ENCODE results near the gene LIMS2. TPM values are rescaled to one million over a fixed set of nuclear protein-coding genes. Genes with fewer than 3 reads are reported as not detected.

LIMS2 gene
- total and polyA plus RNA-seq, 5 experiments from 2014 or later, result 3.4 to 12.5 (median 10.1) TPM

- peak overlapping the region in 1 of 10 donors; percentile 17 for H3K27ac Mint-ChIP-seq
- H3K36me3 Mint-ChIP-seq, result no peaks in the 10 kb centered on the region
- DNase-seq, result peak in 1 of 10 donors; percentile 26
- no peak overlapping the region for H3K4me3 Mint-ChIP-seq
- POLR2A ChIA-PET, result no interaction called here
- H3K27me3 Mint-ChIP-seq, result peaks cover 0 to 4% (median 0%) of the 10 kb centered on the region in 5 donors
- H3K9me3 Mint-ChIP-seq, result no peaks in the 10 kb centered on the region
- ATAC-seq, result no peak
- peaks cover 0 to 21% (median under 1%) of the 10 kb centered on the region in 4 donors for H3K4me1 Mint-ChIP-seq
Observed at GRCh38 chr2:127624320-127624755, 51.0 kb downstream of the LIMS2 start.

DNA sequence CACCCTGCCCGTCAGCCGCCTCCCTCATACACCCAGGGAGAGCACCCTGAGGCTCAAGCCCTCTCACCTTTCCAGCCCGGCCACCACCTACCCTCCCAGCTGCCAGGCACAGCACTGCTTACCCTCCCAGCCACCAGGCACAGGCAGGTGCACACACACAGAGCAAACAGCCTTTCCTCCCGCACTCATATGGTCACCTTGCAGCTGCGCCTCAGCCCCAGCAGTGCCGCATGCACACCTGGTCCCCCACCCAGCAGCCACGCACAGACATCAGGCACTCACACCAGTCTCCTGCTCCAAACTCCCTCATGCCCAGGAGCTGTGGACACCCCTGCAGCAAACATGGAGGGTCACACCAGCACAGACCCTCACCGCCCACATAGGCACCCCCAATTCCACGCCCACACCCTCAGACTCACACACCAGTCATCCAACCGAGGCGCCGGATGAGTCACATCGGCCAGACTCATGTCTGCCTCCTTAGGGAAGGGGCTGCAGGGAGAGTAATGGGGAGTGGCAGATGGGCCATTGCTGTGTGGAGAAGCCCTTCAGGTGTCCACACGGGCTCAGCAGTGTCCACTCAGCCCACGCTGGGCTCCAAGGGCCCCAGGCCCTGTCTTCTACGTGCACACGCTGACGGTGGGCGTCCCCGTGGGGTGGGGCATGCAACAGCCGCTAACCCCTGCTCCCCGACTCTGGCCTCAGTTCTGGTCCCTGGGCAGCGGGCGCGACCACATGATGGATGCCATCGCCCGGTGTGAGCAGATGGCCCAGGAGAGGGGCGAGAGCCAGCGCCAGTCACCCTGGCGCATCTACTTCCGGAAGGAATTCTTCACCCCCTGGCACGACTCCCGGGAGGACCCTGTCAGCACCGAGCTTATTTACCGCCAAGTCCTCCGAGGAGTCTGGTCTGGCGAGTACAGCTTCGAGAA lies 51.7 kb downstream of the LIMS2 start:
- Mint-ChIP-seq H3K27me3 (peaks cover 0 to 4% (median 0%) of the 10 kb centered on the region in 5 donors), H3K9me3 (no peaks in the 10 kb centered on the region), H3K4me1 (peaks cover 0 to 22% (median 2%) of the 10 kb centered on the region in 4 donors), H3K27ac (no peak overlapping the region), H3K4me3 (no peak overlapping the region), H3K36me3 (no peaks in the 10 kb centered on the region)
- DNase-seq (peak in 1 of 10 donors; percentile 60), ATAC-seq (no peak)
- POLR2A ChIA-PET, result no interaction called here

DNA sequence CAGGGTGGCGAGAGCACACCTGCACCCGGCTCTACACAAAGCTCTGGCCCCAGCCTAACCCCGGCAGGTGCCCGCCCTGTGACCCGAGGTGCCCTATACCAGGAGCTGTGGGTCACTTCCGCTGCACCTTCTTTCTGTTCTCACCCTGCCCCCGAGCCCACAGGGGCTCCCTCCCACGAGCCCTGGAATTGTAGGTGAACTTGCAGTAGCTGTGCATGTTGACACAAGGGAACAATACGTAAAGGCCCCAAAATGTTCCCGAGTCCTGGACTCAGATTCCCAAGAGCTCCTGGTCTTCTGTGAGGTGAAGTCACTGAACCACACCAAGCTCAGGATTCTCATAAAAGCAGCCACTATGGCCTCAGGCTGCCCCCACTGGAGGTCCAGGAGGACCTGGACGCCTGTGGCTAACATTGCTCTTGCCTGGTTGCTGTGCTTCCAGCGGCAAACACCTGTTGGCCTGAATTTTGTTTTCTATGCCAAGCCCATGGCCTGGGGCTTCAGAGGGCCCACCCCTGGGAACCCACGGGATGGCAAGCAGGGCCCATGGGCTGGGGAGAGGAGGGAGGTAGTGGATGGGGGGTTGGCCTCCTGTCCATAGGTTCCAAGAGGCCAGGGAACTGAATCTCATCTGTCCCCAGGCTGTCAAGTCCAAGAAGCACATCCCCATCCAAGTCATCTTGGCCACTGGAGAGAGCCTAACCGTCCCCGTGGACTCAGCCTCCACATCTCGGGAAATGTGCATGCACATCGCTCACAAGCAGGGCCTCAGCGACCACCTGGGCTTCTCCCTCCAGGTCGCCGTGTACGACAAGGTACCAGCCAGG lies 52.6 kb downstream of the LIMS2 start:
- Mint-ChIP-seq H3K36me3 (no peaks in the 10 kb centered on the region), H3K9me3 (no peaks in the 10 kb centered on the region), H3K4me1 (peaks cover 0 to 28% (median 5%) of the 10 kb centered on the region in 4 donors), H3K4me3 (no peak overlapping the region), H3K27ac (peak overlapping the region in 1 of 10 donors; percentile 59), H3K27me3 (peaks cover 0 to 4% (median 0%) of the 10 kb centered on the region in 5 donors)
- POLR2A ChIA-PET, result interaction anchor here (0.7 kb wide), 1 partner anchor 43 kb away, joined by 3 read pairs; no protein-coding TSS in a partner anchor
- DNase-seq, result peak in 1 of 10 donors; percentile 56
- no peak for ATAC-seq

- ATAC-seq (no peak), DNase-seq (peak in 1 of 10 donors; percentile 24)
- Mint-ChIP-seq H3K4me1 (peaks cover 1 to 31% (median 8%) of the 10 kb centered on the region in 4 donors), H3K9me3 (no peaks in the 10 kb centered on the region), H3K4me3 (no peak overlapping the region), H3K27me3 (peaks cover 0 to 4% (median 0%) of the 10 kb centered on the region in 5 donors), H3K36me3 (no peaks in the 10 kb centered on the region), H3K27ac (no peak overlapping the region)
- POLR2A ChIA-PET, result interaction anchor here (0.7 kb wide), 1 partner anchor 15 kb away, joined by 3 read pairs; no protein-coding TSS in a partner anchor
Observed at GRCh38 chr2:127621981-127622431, 53.3 kb downstream of the LIMS2 start.

DNA sequence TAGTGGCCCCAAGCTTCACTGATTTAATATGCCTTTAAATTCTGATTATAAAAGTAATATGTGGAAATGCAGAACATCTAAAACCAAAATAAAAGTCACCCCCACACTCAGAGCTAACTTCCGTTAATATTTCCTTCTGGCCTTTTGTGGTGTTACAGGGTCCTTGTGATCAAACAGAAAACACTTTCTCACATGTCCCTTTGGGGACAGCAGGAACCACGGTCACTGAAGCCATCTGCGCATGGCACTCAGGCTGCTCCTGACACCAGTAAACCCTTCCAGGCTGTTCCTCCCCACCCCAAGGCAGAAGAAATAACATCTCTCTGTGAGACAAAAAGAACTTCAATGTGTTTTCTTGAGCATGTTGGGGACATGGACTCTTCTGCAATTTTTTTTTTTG lies 54.5 kb downstream of the LIMS2 start:
- POLR2A ChIA-PET, result no interaction called here
- ATAC-seq (no peak), DNase-seq (peak in 1 of 10 donors; percentile 38)
- Mint-ChIP-seq H3K27me3 (peaks cover 0 to 4% (median 0%) of the 10 kb centered on the region in 5 donors), H3K4me3 (no peak overlapping the region), H3K9me3 (no peaks in the 10 kb centered on the region), H3K4me1 (peaks cover 7 to 42% (median 16%) of the 10 kb centered on the region in 4 donors), H3K27ac (no peak overlapping the region), H3K36me3 (no peaks in the 10 kb centered on the region)

DNA sequence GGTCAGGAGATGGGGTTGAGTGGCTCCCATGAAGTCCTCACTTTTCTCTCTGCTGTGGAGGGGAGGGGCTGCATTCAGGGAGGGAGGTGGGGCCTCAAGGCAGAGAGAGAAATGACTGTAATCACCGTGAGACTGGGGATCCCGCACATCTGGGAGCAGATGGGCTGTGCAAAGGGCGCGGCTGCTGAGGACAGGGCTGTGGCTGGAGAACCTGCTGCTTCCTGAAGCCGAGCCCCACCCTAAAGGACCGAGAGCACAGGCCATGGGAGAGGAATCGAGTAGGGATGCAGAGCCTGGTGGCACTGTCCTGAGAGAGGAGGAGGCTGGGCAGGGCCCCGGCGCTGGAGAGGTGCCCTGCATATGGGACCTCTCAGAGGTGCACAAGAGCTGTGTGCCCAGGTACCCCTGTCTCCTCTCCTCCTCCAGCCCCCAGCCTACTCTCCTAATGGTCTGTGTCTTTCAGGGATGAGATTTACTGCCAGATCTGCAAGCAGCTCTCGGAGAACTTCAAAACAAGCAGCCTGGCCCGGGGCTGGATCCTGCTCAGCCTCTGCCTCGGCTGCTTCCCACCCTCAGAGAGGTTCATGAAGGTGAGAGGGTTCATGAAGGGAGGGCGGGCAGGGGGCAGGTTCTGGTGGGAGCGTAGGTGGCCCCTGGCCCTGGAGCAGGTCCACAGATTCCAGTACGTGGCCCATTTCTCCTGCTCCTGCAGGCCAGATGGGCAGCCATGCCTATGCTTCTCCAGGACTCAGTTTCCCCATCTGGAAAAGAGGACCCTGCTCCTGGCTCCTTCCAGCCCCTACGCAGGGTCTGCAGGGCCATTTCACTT lies 55.2 kb downstream of the LIMS2 start:
- Mint-ChIP-seq H3K27me3 (peaks cover 0 to 4% (median 0%) of the 10 kb centered on the region in 5 donors), H3K36me3 (no peaks in the 10 kb centered on the region), H3K4me3 (no peak overlapping the region), H3K9me3 (no peaks in the 10 kb centered on the region), H3K27ac (peak overlapping the region in 3 of 10 donors; percentile 9 to 79 (median 33)), H3K4me1 (peaks cover 11 to 48% (median 23%) of the 10 kb centered on the region in 4 donors)
- DNase-seq (peak in 1 of 10 donors; percentile 37), ATAC-seq (no peak)
- POLR2A ChIA-PET, result interaction anchor here (1.6 kb wide), 1 partner anchor 14 kb away, joined by 3 read pairs; no protein-coding TSS in a partner anchor

- DNase-seq, result peak in 1 of 10 donors; percentile 22
- POLR2A ChIA-PET, result interaction anchor here (0.6 to 1.6 kb wide), 2 partner anchors 15 to 20 kb away, joined by 3 read pairs; no protein-coding TSS in a partner anchor
- Mint-ChIP-seq H3K36me3 (no peaks in the 10 kb centered on the region), H3K27ac (no peak overlapping the region), H3K27me3 (peaks cover 0 to 4% (median 0%) of the 10 kb centered on the region in 5 donors), H3K4me3 (no peak overlapping the region), H3K9me3 (peaks cover 0 to 5% (median 0%) of the 10 kb centered on the region in 9 donors), H3K4me1 (peaks cover 12 to 50% (median 27%) of the 10 kb centered on the region in 4 donors)
- ATAC-seq, result no peak
Observed at GRCh38 chr2:127619203-127619590, 56.1 kb downstream of the LIMS2 start.

DNA sequence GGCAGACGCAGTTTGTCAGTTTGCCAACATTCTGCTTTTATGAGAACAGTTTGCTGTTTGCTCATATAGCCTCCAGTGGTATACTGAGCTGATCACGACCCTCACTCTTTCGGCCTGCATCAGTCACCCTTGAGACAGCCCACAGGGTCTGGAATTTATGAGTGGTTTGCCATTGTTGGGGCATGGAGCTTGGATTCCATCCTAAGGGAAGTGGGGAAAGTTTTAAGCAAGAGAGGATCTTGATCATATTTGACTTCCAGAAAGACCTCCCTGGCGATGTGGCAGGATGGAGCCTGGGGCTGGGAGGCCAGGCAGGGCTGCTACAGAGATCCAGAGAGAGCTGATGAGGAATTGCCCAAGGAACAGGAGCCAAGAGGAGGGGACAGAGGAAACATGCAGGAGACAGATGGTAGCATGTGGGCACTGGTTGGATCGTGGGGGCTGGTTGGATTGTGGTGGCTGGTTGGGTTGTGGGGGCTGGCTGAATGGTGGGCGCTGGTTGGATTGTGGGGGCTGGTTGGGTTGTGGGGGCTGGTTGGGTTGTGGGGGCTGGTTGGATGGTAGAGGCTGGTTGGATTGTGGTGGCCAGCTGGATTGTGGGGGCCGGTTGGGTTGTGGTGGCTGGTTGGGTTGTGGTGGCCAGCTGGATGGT lies 56.7 kb downstream of the LIMS2 start:
- POLR2A ChIA-PET, result interaction anchor here (0.6 to 1.6 kb wide), 3 partner anchors 15 to 21 kb away, joined by 3 read pairs; no protein-coding TSS in a partner anchor
- Mint-ChIP-seq H3K4me1 (peaks cover 12 to 50% (median 27%) of the 10 kb centered on the region in 4 donors), H3K27me3 (peaks cover 0 to 4% (median 0%) of the 10 kb centered on the region in 5 donors), H3K4me3 (peak overlapping the region in 1 of 10 donors; percentile 45), H3K9me3 (peaks cover 0 to 11% (median 4%) of the 10 kb centered on the region in 9 donors), H3K36me3 (peaks cover 0 to 4% (median 3%) of the 10 kb centered on the region in 3 donors), H3K27ac (peak overlapping the region in 1 of 10 donors; percentile 38)
- peak in 1 of 10 donors; percentile 23 for DNase-seq
- ATAC-seq, result no peak

DNA sequence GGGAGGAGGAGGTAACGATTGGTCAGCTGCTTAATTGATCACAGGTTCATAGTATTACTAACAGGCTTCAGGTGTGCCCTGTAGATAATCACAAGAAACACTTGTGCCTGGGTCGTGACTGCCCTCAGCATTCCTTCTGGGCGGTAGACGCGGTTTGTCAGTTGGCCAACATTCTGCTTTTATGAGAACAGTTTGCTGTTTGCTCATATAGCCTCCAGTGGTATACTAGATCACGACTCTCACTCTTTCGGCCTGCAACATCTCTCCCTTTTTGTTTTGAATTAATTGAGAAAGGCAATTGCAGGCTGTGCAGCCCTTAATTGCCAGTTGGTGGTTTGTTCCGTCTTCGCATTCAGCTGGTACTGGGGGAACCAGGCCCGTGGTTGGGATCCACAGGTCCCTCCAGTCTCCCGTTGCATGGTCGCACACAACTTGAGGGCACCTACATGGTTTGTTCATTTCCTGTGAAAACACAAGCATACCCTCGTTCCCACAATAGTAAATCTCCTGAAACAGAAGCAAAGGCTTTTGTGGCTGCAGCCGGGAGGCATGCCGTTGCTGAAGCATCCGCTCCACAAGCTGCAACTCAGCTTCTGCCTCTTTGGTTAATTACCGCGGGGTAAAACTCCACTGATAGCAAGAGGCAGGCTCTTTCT lies 59.7 kb downstream of the LIMS2 start:
- Mint-ChIP-seq H3K4me3 (peak overlapping the region in 8 of 10 donors; percentile 16 to 72 (median 62)), H3K4me1 (peaks cover 12 to 39% (median 27%) of the 10 kb centered on the region in 4 donors), H3K27ac (peak overlapping the region in 9 of 10 donors; percentile 5 to 81 (median 45)), H3K36me3 (peaks cover 0 to 10% (median 10%) of the 10 kb centered on the region in 3 donors), H3K9me3 (peaks cover 5 to 23% (median 13%) of the 10 kb centered on the region in 9 donors), H3K27me3 (no peaks in the 10 kb centered on the region)
- DNase-seq, result peak in 3 of 10 donors; percentile 23 to 55 (median 32)
- ATAC-seq, result peak; percentile 54 to 61
- POLR2A ChIA-PET, result interaction anchor here (0.6 to 1.9 kb wide), 3 partner anchors 10 to 86 kb away, joined by 3 to 5 read pairs (median 3); partner anchors contain the start of gene SFT2D3

DNA sequence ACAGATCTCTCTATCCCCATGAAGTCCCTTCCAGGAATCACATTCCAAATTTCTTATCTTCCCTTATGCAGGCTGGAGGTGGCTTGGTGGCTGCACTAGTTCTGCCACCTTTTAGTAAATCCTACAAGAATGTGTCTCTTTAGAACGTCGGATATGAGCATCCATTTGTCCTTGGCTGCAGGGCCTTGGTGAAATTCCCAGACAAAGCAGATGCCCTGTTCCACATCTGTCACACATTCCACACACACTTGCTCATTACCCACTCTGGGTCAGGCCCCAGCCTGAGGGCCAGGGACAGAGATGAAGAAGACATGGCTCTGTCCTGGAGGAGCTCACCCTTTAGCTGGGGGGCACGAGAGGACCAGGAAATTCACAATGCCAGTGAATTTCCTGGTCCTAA lies 60.6 kb downstream of the LIMS2 start:
- Mint-ChIP-seq H3K27ac (peak overlapping the region in 3 of 10 donors; percentile 11 to 84 (median 21)), H3K4me1 (peaks cover 12 to 35% (median 28%) of the 10 kb centered on the region in 4 donors), H3K27me3 (no peaks in the 10 kb centered on the region), H3K4me3 (peak overlapping the region in 1 of 10 donors; percentile 63), H3K36me3 (peaks cover 0 to 10% (median 10%) of the 10 kb centered on the region in 3 donors), H3K9me3 (peaks cover 5 to 23% (median 13%) of the 10 kb centered on the region in 9 donors)
- POLR2A ChIA-PET, result no interaction called here
- DNase-seq (no peak), ATAC-seq (no peak)
